Coronary artery (tissue), 2 donors: ENCODE results near the gene CNNM3.

Experiments
- DNase-seq: peaks from one replicate; pipeline ENCODE4 v3.0.0-alpha.2; 2017; ENCODE audit warnings: low spot score
- H3K27ac ChIP-seq, 2 donors: fragments of 200-600 bp; sonication (generic); one replicate each; pipeline ENCODE4 v1.5.1; 2016 to 2019
- H3K4me3 ChIP-seq: fragments of 200-600 bp; sonication (generic); 2 replicates; pipeline ENCODE4 v1.5.1; 2016; ENCODE audit warnings: mild to moderate bottlenecking, moderate library complexity
- TF ChIP-seq, protein P1 (sequence below): fragments of 200-600 bp; sonication (generic); IDR thresholded peaks from one replicate; pipeline ENCODE4 v1.5.1; 2019; ENCODE audit warnings: antibody characterized with exemption

The CNNM3 gene

DNA sequence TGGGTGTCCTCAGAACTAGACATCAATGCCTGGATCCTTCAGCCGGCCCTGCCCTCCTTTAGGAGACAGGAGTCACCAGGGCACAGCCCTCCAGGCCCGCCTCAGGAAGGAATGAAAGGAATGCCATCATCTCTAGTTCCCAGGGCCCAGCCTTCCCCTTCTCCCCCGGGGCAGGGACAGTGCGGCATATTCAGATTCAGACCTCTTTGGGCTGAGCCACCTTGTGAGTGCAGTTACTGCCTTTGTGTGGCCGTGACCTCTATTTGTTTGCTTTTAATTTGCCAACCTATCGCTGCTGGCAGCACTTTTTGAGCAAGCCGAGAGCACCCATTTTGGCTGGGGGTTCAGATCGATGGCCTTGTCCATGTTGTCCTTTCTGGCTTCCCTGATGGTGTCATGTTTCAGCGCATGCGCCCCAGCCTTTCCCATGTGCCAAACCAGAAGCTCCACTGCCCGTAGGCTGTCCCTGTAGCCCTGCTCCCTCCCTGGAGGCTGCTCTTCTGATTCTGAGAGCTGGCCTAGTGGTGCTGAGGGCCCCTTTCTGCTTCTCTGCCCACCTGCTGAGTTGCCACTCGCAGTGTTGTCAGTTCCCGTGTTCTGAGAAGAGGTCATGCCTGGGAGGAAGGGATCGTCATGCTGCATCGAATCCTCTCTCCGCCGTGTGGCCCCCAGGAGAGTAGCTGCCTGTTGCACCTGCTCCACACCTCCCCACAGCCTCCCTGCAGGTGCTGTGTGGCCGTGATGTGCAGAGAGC, 16.9 kb downstream of the CNNM3 start:
- H3K27ac ChIP-seq: peak overlapping the region in 1 of 2 donors; percentile 29
- peak; percentile 74 for DNase-seq
- no peak overlapping the region for H3K4me3 ChIP-seq
- TF ChIP-seq, protein P1, sequence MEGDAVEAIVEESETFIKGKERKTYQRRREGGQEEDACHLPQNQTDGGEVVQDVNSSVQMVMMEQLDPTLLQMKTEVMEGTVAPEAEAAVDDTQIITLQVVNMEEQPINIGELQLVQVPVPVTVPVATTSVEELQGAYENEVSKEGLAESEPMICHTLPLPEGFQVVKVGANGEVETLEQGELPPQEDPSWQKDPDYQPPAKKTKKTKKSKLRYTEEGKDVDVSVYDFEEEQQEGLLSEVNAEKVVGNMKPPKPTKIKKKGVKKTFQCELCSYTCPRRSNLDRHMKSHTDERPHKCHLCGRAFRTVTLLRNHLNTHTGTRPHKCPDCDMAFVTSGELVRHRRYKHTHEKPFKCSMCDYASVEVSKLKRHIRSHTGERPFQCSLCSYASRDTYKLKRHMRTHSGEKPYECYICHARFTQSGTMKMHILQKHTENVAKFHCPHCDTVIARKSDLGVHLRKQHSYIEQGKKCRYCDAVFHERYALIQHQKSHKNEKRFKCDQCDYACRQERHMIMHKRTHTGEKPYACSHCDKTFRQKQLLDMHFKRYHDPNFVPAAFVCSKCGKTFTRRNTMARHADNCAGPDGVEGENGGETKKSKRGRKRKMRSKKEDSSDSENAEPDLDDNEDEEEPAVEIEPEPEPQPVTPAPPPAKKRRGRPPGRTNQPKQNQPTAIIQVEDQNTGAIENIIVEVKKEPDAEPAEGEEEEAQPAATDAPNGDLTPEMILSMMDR: no peak

DNA sequence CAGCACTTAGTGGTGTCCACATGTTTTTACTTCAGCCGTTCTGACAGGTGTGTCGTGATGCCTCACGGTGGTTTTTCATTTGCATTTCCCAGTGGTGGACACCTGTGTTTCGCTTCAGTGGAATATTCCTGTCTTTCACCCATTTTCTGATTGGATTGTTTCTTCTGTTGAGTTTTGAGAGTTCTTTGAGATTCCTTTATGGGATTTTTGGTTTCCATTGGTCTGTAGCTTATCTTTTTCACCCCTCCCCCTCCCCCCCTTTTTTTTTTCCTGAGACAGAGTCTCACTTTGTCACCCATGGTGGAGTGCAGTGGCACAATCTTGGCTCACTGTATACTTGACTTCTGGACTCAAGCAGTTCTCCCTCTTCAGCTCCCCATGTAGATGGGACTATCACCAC, 19.8 kb downstream of the CNNM3 start:
- Histone ChIP-seq H3K4me3 (no peak overlapping the region), H3K27ac (no peak overlapping the region)
- no peak for DNase-seq
- TF ChIP-seq, protein P1: no peak

DNA sequence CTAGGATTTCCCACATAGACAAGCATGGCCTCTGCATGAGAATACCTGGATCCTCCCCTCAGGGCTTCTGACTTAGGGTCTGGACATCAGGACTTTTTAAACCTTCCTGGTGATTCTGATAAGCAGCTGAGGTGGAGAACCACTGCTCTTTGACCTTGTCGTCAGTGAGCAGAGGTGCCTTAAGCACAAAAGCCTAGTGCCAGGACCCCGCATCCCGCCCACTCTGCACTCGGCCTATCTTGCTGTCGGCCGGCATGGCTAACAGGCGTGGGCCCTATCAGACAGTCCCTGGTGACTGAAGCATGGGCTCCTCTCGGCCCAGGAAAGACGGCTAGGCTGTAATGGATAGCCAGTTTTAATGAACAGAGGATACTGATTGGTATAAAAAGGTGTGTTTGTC, 21.5 kb downstream of the CNNM3 start:
- no peak for DNase-seq
- H3K4me3 ChIP-seq: no peak overlapping the region
- TF ChIP-seq, protein P1: no peak
- H3K27ac ChIP-seq: no peak overlapping the region

DNA sequence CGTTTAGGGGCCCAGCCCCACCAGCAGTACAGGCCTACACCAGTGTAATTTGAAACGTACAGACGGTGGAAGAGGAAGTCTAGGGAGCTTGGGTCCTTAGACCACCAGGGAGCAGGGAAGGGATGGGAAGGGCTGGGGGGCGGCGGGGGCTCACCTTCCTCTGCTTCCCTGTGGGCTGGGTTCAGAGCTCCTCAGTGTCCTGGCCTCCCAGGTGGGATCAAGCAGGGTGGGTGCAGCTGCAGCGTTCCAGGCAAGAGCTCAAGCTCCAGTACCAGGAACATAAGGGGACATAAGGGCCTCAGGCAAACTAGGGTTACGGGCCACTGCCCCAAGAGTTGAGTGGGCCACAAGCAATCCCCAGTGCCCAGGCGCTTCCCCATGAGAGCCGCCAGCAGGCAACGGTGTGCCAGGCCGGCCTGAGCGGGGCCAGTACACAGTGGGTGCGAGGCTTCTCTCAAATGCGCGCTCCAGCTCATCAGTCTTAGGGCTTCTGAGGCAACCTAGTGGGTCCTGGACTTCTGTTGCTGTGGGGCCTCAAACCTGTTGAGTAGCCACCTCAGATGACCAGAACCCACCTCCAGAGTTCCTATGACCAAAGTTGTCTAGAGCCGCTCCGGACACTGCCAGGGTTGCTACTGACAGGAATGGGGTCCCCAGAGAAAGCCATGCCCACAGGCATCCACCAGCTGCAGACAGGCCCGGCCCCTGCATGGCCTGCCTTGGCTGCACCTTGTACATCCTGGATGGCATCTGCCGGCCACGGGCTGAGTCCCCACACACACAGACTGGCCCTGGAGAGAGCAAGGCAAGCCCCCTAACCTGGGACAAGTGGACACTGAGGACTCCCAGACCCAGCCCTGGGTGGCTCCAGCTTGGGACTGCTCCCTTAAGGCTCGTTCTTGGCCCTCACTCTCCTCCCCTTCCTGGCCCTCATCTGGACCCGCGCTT, 22.6 kb downstream of the CNNM3 start:
- peak; percentile 69 for DNase-seq
- no peak overlapping the region for H3K4me3 ChIP-seq
- H3K27ac ChIP-seq: no peak overlapping the region
- TF ChIP-seq, protein P1: no peak

DNA sequence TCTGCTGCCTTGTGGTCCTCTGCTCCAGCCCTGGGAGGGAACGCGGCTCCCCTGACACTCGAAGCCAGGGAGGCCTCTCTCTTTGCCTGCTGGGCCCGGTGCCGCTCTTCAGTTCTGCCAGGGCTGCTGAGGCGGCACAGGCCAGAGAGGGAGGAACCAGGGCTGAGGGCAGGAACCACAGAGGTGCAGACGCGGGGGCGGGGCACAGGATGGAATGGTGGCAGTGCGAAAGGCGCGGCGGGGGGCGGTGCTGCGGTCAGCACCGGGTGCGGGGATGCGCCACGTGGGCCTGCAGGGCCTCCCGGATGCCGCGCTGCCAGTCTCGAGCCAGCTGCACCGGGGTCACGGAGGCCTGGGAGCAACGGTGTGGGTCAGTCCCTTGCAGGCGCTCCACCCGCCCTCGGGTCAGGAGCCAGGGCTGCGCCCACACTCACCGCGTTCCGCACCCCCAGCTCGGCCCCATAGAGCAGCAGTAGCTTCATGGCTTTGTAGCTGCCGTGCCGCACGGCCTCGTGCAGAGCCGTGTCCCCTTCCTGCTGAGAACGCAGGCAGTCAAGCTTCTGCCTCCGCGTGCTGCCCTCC, 23.3 kb downstream of the CNNM3 start:
- Histone ChIP-seq H3K27ac (no peak overlapping the region), H3K4me3 (no peak overlapping the region)
- peak; percentile 62 for DNase-seq
- TF ChIP-seq, protein P1: no peak

DNA sequence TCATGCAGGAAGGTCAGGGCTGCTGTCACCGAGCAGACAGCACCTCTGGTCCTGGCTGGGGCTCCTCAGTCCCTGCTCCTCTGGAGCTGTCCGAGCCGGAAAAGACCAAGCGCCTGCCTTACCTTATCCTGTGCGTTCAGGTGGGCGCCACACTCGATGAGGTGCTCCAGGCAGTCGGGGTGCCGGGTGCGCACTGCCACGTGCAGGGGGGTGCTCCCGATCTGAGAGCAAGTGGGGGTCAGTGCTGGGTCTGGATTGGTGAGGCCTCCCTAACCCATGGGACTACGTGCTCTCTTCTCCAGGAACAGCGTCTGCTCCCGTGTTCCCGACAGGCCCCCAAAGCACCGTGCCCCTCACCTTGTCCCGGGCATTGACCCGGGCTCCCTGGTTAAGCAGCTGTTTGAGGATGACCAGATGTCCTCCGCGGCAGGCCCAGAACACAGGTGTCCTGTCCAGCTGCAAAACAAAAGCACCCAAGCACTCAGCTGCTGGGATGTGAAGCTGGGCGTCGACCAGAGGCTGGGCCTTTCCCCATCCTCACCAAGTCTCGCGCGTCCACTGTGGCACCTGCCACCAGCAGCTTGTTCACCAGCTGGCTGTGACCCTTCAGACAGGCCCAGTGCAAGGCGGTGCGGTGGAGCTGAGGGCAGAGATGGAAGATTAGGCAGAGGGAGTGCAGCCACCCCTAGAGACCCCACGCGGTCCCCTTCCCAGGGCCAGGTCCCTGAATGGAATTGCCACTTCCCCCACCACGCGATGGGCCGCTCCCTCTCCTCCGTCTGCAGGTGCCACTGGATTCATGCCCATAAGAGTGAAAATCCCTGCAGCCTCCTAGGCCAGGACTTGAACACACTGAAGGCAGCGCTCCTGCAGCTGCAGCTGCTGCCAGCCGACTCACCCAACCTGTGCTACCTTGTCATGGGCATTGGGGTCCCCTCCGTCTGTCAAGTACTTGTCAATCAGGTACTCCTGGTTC, 24.1 kb downstream of the CNNM3 start:
- DNase-seq: no peak
- Histone ChIP-seq H3K27ac (no peak overlapping the region), H3K4me3 (no peak overlapping the region)
- TF ChIP-seq, protein P1: no peak
